Right kidney (tissue), 9 donors: ENCODE data around the gene PRH1.

Experiments
- DNase-seq: peaks from one replicate; pipeline ENCODE4 v3.0.0-alpha.2; 2016
- long read RNA-seq, 8 donors: transcript quantifications; one replicate each; lab custom pipeline, GENCODE V29; 2026

The PRH1 gene
- long read RNA-seq, donor 1: 0 reads
- long read RNA-seq, donor 2: 0 reads
- long read RNA-seq, donor 3: 0 reads
- long read RNA-seq, donor 4, partial matches to known transcripts: 0 of 1 reads
- long read RNA-seq, donor 4, other reads (novel, unspliced or antisense): 0 of 1 reads
- long read RNA-seq, donor 5, partial matches to known transcripts: 0 of 1 reads
- long read RNA-seq, donor 5, other reads (novel, unspliced or antisense): 0 of 1 reads
- long read RNA-seq, donor 6: 0 reads
- long read RNA-seq, donor 7: 0 reads
- long read RNA-seq, donor 8: 0 reads

GRCh38 chr12:10884086-10884725 lies at the start of gene PRH1:
PRH1 (minus strand) TSS chr12:10884255; CDS start chr12:10884217, 38 bp downstream.
- no peak for DNase-seq

GRCh38 chr12:10928746-10929286 lies 44.8 kb upstream of the PRH1 start, which contains the start of gene PRH2:
PRH2 (plus strand) TSS chr12:10929236; CDS start chr12:10929274, 38 bp downstream.
- no peak for DNase-seq

GRCh38 chr12:10926269-10926668 lies 42.2 kb upstream of the PRH1 start:
- DNase-seq: no peak

- no peak for DNase-seq
These were observed 35.8 kb upstream of the PRH1 start for GRCh38 chr12:10919809-10920208.

- DNase-seq: no peak
These were observed 26.3 kb upstream of the PRH1 start for GRCh38 chr12:10910380-10910779.

GRCh38 chr12:10909462-10909861 lies 25.4 kb upstream of the PRH1 start, which contains the start of gene TAS2R13:
TAS2R13 (minus strand) TSS chr12:10909562; CDS start chr12:10909298, 264 bp downstream.
- no peak for DNase-seq

GRCh38 chr12:10904686-10905085 lies 20.6 kb upstream of the PRH1 start:
- DNase-seq: no peak

- DNase-seq: no peak
These were observed 17.4 kb upstream of the PRH1 start for GRCh38 chr12:10901427-10901826.

GRCh38 chr12:10900972-10901371 lies 16.9 kb upstream of the PRH1 start:
- no peak for DNase-seq

- no peak for DNase-seq
These were observed 16.5 kb upstream of the PRH1 start for GRCh38 chr12:10900530-10900929.

- no peak for DNase-seq
These were observed 12.8 kb upstream of the PRH1 start for GRCh38 chr12:10896854-10897253.

- DNase-seq: no peak
These were observed 7.9 kb upstream of the PRH1 start for GRCh38 chr12:10891937-10892336.

- DNase-seq: no peak
These were observed 5.2 kb upstream of the PRH1 start for GRCh38 chr12:10889226-10889625.

GRCh38 chr12:10873378-10873777 lies 10.7 kb downstream of the PRH1 start:
- DNase-seq: no peak

GRCh38 chr12:10867381-10867780 lies 16.7 kb downstream of the PRH1 start:
- no peak for DNase-seq

GRCh38 chr12:10863512-10864218 lies 20.4 kb downstream of the PRH1 start:
- no peak for DNase-seq

GRCh38 chr12:10861366-10861765 lies 22.7 kb downstream of the PRH1 start:
- no peak for DNase-seq

- no peak for DNase-seq
These were observed 28.2 kb downstream of the PRH1 start for GRCh38 chr12:10855807-10856206.

- DNase-seq: no peak
These were observed 30.3 kb downstream of the PRH1 start for GRCh38 chr12:10853776-10854175.

- no peak for DNase-seq
These were observed 32.7 kb downstream of the PRH1 start for GRCh38 chr12:10851243-10851858.

GRCh38 chr12:10849425-10849878 lies 34.6 kb downstream of the PRH1 start, which contains the start of gene PRR4:
PRR4 (minus strand) TSS chr12:10849475; CDS start chr12:10849437, 38 bp downstream.
- DNase-seq: no peak

- no peak for DNase-seq
These were observed 36.3 kb downstream of the PRH1 start for GRCh38 chr12:10847744-10848143.
